SH-SY5Y (cell line): Measurements from ENCODE around the gene MLH3.

Experiments
- GATA2 ChIP-seq: IDR thresholded peaks from 2 replicates; pipeline ENCODE4 v1.6.1; 2011; ENCODE audit warnings: mild to moderate bottlenecking, low read depth, low read length
- GATA3 ChIP-seq: IDR thresholded peaks from 2 replicates; pipeline ENCODE4 v1.6.1; 2011; ENCODE audit warnings: low read depth, mild to moderate bottlenecking, low read length, moderate library complexity

Gene MLH3

GRCh38 chr14:74977164-74977900 is 73.9 kb downstream of the MLH3 start:
- TF ChIP-seq GATA3, result no peak
- TF ChIP-seq GATA2, result no peak

GRCh38 chr14:74976264-74977113 is 74.8 kb downstream of the MLH3 start:
- TF ChIP-seq GATA2 (no peak), GATA3 (no peak)

DNA sequence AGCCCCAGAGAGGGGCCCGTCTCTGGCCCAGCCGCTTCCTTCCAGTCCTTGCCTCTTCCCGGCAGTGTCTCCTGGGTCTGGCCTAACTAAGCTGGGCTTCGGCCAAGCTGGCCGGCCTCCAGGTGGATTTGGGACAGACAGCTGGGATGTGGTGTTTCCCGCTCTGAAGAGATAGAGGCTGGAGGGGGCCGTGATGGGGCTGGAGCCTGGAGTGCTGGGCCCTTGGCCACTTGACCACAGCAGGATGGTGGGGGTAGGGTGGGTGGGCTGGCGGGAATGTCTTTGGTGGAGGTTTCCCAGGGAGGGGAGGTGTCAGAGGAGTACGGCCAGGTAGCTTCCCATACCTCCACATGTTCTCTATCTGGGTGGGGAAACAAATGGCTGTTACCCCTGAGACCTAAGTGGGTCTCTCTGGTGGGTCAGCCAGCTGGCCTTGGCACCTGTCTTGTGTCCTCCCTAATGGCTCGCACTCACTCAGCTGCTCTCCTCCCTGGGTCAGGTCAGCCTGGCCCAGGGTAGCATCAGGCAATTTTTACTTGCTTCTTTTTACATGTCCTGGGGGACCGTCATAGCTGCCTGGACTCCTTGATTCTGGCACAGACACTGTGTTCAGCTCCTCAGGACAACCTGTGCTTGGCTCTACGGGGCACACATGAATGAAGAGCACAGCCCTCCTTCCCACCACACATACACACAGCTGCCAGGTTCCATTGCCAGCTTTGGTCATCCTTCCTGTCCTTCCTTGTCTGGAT is 76.0 kb downstream of the MLH3 start:
- no peak for TF ChIP-seq GATA3
- TF ChIP-seq GATA2, result no peak

GRCh38 chr14:74974364-74975058 is 76.8 kb downstream of the MLH3 start:
- TF ChIP-seq GATA3 (no peak), GATA2 (no peak)

- TF ChIP-seq GATA2 (no peak), GATA3 (no peak)
Observed at GRCh38 chr14:74973905-74974363, 77.3 kb downstream of the MLH3 start.

GRCh38 chr14:74973003-74973653 is 78.1 kb downstream of the MLH3 start:
- TF ChIP-seq GATA2 (no peak), GATA3 (no peak)

DNA sequence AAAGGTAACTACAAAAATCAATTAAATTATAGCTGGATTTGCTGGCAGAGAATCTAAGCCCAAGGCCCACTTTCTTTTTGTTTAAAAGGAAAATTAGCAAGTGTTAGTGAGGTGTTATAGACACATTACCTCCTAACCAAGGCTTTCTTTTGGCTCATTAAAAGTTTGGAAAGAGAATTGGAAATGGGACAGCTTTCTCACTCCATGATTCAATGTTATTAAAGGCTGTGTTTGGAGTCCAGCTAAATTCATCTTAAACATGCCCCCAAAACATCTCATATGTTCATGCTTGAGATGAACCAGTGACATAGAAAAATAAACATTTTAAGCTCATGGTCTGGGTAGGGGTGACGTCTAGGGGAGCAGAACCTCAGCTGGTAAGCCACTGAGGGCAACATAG is 82.5 kb downstream of the MLH3 start:
- TF ChIP-seq GATA3 (no peak), GATA2 (no peak)

DNA sequence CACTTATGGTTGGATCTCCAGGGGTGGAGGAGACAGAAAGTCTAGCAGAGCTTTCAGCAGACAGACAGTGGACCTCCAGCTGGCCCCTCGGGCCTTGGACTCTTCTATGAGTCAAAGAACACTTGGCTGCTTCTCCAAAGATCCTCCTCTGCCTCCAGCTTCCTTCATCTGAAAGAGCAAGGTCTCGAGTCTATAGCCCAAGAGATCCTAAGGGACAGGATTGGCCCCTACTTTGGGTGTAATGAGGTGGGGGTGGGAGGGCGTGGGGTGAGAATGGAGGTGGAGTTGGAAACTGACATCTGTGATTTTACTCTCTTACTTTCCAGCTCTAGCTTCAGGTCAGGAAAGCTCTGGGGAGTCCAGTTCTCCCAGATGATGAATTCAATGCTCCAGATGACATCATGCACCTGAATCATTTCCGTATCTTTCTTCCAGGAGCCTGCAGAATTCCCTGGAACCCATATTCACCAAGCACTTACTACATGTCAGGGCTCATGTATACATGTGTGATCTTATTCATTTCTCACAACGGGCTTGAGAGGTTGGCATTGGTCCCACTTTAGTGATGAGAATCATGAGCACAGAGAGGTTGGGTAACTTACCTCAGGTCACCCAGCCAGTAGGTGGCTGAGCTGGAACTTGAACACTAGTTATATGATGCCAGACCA is 85.6 kb downstream of the MLH3 start:
- no peak for TF ChIP-seq GATA3
- no peak for TF ChIP-seq GATA2

DNA sequence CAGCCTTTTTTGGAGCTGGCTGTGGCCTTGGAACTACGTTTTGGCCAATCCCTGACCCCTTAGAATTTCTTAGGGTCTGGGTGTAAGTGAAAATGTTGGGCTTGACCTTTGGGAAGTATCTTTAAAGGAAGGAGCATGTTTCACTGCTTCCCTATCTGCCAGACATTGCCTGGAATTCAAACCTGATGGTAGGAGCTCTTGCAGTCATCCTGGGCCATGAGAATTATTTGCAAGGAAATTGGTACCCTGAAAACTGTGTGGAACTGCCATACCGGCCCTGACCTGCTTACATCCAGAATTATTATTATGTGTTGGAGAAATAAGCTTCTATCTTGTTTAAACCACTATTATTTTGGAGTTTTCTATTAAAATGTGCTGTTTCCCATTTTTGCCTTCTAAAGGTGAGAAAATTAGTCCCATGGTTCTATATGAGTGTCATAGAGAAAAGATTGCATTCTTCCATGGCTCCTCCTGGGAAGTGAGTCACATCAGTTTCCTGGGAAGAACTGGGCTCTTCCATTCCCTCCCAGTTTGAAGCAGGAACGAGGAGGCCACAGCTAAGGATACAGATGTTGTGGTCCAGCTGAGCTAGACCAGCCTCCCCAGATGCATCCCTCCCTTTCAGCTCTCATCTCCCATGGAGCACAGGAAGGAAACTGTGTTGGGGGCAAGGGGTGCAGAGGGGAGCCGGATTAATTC is 86.3 kb downstream of the MLH3 start:
- no peak for TF ChIP-seq GATA2
- no peak for TF ChIP-seq GATA3
